RWPE2 (cell line): ENCODE data around the gene CIITA.
"Not testable (repeated sequence)": the region's sequence is repeated elsewhere in the genome, so short reads cannot be mapped to it uniquely, and the experiment has no call there.

Source experiments
- ATAC-seq: fragments of 200-7000 bp; cut with Tn5 transposase; 3 replicates; pipeline ENCODE4 v1.9.1; 2021; ENCODE audit warnings: low read depth
- DNase-seq: peaks from one replicate; pipeline ENCODE4 v3.0.0-alpha.2; 2020; ENCODE audit warnings: low spot score
- H3K27ac ChIP-seq: fragments of 450-650 bp; 2 replicates; pipeline ENCODE4 v1.5.1; 2017; ENCODE audit warnings: mild to moderate bottlenecking; ENCODE audit not compliant: poor library complexity, severe bottlenecking
- H3K27me3 ChIP-seq: fragments of 250-450 bp; sonication (Bioruptor Pico); 2 replicates; pipeline ENCODE4 v1.5.1; 2021; ENCODE audit warnings: mild to moderate bottlenecking, moderate library complexity; ENCODE audit not compliant: insufficient read depth, poor library complexity, severe bottlenecking
- H3K36me3 ChIP-seq: fragments of 250-450 bp; sonication (Bioruptor Pico); 2 replicates; pipeline ENCODE4 v1.5.1; 2020; ENCODE audit warnings: low read depth, mild to moderate bottlenecking, moderate library complexity
- H3K4me1 ChIP-seq: fragments of 250-450 bp; sonication (Bioruptor Pico); 2 replicates; pipeline ENCODE4 v1.5.1; 2021; ENCODE audit warnings: mild to moderate bottlenecking, moderate library complexity; ENCODE audit not compliant: insufficient read depth, poor library complexity, severe bottlenecking
- H3K4me3 ChIP-seq: fragments of 250-450 bp; sonication (Bioruptor Pico); 2 replicates; pipeline ENCODE4 v1.5.1; 2021; ENCODE audit warnings: mild to moderate bottlenecking, moderate library complexity; ENCODE audit not compliant: severe bottlenecking
- H3K9me3 ChIP-seq: fragments of 250-450 bp; sonication (Bioruptor Pico); 2 replicates; pipeline ENCODE4 v1.5.1; 2021; ENCODE audit warnings: mild to moderate bottlenecking, moderate library complexity; ENCODE audit not compliant: severe bottlenecking
- TF ChIP-seq, protein P1 (sequence below): fragments of 450-650 bp; IDR thresholded peaks from one replicate; pipeline ENCODE4 v1.5.1; 2017; ENCODE audit warnings: mild to moderate bottlenecking, moderate library complexity; ENCODE audit not compliant: poor library complexity, severe bottlenecking

Gene CIITA, protein sequence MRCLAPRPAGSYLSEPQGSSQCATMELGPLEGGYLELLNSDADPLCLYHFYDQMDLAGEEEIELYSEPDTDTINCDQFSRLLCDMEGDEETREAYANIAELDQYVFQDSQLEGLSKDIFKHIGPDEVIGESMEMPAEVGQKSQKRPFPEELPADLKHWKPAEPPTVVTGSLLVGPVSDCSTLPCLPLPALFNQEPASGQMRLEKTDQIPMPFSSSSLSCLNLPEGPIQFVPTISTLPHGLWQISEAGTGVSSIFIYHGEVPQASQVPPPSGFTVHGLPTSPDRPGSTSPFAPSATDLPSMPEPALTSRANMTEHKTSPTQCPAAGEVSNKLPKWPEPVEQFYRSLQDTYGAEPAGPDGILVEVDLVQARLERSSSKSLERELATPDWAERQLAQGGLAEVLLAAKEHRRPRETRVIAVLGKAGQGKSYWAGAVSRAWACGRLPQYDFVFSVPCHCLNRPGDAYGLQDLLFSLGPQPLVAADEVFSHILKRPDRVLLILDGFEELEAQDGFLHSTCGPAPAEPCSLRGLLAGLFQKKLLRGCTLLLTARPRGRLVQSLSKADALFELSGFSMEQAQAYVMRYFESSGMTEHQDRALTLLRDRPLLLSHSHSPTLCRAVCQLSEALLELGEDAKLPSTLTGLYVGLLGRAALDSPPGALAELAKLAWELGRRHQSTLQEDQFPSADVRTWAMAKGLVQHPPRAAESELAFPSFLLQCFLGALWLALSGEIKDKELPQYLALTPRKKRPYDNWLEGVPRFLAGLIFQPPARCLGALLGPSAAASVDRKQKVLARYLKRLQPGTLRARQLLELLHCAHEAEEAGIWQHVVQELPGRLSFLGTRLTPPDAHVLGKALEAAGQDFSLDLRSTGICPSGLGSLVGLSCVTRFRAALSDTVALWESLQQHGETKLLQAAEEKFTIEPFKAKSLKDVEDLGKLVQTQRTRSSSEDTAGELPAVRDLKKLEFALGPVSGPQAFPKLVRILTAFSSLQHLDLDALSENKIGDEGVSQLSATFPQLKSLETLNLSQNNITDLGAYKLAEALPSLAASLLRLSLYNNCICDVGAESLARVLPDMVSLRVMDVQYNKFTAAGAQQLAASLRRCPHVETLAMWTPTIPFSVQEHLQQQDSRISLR

DNA sequence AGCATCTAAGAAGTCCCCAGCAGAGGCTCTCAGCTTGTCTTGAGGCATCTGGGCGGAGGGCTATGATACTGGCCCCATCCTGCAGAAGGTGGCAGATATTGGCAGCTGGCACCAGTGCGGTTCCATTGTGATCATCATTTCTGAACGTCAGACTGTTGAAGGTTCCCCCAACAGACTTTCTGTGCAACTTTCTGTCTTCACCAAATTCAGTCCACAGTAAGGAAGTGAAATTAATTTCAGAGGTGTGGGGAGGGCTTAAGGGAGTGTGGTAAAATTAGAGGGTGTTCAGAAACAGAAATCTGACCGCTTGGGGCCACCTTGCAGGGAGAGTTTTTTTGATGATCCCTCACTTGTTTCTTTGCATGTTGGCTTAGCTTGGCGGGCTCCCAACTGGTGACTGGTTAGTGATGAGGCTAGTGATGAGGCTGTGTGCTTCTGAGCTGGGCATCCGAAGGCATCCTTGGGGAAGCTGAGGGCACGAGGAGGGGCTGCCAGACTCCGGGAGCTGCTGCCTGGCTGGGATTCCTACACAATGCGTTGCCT is at the start of gene CIITA:
TSS of gene CIITA (plus strand) at position 404 of the 543 bp plus-strand sequence. CDS start at position 533, 129 bp downstream.
- Histone ChIP-seq H3K4me3 (no peak within 1 kb of the TSS), H3K27ac (no peak within 1 kb of the TSS), H3K36me3 (no peaks in the 10 kb centered on the region), H3K27me3 (peaks cover 17% of the 10 kb centered on the region), H3K9me3 (no peaks in the 10 kb centered on the region), H3K4me1 (peaks cover 6% of the 10 kb centered on the region)
- TF ChIP-seq, protein P1, sequence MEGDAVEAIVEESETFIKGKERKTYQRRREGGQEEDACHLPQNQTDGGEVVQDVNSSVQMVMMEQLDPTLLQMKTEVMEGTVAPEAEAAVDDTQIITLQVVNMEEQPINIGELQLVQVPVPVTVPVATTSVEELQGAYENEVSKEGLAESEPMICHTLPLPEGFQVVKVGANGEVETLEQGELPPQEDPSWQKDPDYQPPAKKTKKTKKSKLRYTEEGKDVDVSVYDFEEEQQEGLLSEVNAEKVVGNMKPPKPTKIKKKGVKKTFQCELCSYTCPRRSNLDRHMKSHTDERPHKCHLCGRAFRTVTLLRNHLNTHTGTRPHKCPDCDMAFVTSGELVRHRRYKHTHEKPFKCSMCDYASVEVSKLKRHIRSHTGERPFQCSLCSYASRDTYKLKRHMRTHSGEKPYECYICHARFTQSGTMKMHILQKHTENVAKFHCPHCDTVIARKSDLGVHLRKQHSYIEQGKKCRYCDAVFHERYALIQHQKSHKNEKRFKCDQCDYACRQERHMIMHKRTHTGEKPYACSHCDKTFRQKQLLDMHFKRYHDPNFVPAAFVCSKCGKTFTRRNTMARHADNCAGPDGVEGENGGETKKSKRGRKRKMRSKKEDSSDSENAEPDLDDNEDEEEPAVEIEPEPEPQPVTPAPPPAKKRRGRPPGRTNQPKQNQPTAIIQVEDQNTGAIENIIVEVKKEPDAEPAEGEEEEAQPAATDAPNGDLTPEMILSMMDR: no peak
- peak; percentile 93 for ATAC-seq
- DNase-seq: peak; percentile 96

DNA sequence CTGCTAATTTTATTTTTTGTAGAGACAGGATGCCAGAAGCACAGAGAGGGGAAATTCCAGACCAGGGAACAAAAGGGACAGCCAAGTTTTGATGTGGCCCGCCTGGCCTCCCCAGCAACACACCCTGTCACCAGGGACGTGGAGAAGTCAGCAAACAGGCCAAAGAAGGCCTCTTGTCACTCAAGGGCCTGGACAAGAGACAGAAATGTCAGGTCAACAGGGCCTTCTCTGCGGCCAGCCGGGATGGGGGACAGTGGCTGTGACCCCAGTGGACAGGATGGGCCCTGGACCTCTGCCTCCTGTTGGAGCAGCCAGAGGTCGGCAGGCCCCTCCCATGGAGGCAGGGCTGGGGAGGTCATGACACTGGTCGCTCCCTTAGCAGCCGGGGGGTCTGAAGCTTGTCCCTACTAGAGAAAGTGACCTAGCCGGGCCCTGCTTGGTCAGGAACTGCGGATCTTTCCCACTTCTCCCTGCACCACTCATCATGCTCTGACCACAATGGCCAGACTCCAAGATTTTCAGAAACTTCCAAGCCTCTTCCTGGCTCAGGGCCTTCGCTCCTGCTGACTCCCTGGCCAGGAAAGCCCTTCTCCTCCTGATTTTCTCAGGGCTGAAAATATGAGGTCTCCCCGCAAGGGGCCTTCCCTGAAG is 49.2 kb upstream of the CIITA start:
- TF ChIP-seq, protein P1: no peak
- H3K36me3 ChIP-seq: no peaks in the 10 kb centered on the region
- H3K4me1 ChIP-seq: peaks cover 11% of the 10 kb centered on the region
- no peak overlapping the region for H3K4me3 ChIP-seq
- H3K27ac ChIP-seq: no peak overlapping the region
- ATAC-seq: peak; percentile 37; the same call in 2 of the 3 replicates
- no peaks in the 10 kb centered on the region for H3K9me3 ChIP-seq
- no peaks in the 10 kb centered on the region for H3K27me3 ChIP-seq
- DNase-seq: no peak

DNA sequence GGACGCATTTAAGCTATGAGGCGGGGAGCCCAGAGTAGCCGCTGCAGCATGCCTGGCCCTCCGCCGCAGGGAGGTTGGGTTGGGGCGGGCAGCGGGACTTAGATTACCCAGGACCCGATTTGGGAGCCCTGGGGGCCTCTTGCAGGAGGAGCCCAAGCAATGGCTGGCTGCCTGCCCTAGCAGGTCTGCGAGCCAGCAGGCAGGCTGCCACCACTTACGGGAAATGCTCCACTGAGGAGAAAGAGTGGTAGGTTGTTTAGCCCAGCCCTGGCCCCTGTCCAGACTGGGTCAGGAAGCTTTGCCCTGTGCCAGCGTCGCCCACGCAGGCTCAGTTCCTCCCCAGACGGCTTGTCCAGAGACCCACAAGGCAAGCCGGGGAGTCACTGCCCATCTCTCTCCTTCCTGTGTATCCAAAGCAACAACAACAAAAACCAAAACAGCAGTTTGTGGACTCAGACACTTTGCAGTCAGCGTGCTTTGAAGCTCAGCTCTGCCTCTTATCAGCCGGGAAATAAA is 48.1 kb upstream of the CIITA start:
- peaks cover 11% of the 10 kb centered on the region for H3K4me1 ChIP-seq
- TF ChIP-seq, protein P1: no peak
- H3K4me3 ChIP-seq: no peak overlapping the region
- no peaks in the 10 kb centered on the region for H3K36me3 ChIP-seq
- no peaks in the 10 kb centered on the region for H3K9me3 ChIP-seq
- no peak overlapping the region for H3K27ac ChIP-seq
- H3K27me3 ChIP-seq: no peaks in the 10 kb centered on the region
- no peak for DNase-seq
- peak; percentile 76 for ATAC-seq

DNA sequence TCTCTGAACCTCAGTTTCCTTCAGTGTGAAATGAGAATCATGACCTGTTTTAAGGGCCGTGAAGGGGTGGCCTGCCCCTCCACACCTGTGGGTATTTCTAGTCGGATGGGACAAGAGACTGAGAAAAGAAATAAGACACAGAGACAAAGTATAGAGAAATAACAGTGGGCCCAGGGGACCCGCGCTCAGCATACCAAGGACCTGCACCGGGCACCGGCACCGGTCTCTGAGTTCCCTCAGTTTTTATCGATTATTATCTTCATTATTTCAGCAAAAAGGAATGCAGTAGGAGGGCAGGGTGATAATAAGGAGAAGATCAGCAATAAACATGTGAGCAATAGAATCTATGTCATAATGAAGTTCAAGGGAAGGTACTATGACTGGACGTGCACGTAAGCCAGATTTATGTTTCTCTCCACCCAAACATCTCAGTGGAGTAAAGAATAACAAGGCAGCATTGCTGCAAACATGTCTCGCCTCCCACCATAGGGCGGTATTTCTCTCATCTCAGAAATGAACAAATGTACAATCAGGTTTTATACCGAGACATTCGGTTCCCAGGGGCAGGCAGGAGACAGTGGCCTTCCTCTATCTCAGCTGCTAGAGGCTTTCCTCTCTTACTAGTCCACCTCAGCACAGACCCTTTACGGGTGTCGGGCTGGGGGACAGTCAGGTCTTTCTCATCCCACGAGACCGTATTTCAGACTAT is 47.5 kb upstream of the CIITA start:
- H3K27ac ChIP-seq, H3K9me3 ChIP-seq, H3K4me3 ChIP-seq, H3K27me3 ChIP-seq, ATAC-seq, H3K36me3 ChIP-seq, DNase-seq: not testable (repeated sequence)
- H3K4me1 ChIP-seq: peaks cover 11% of the 10 kb centered on the region

DNA sequence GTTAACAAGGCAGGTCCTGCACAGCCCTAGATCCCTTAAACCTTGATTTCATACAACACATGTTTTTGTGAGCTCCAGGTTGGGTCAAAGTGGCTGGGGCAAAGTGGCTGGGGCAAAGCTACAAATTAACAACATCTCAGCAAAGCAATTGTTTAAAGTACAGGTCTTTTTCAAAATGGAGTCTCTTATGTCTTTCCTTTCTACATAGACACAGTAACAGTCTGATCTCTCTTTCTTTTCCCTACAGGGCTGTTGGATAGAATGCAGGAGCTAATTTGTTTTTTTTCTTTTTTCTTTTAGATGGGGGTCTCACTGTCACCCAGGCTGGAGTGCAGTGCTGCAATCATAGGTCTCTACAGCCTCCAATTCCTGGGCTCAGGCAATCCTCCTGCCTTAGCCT is 46.8 kb upstream of the CIITA start:
- not testable (repeated sequence) for ATAC-seq, H3K27ac ChIP-seq, DNase-seq

More for the DNA sequence above, 46.8 kb upstream of the CIITA start:
- not testable (repeated sequence) for H3K4me3 ChIP-seq, H3K9me3 ChIP-seq, H3K27me3 ChIP-seq, H3K36me3 ChIP-seq
- H3K4me1 ChIP-seq: peaks cover 11% of the 10 kb centered on the region
